Fibroblast of mammary gland (primary cell): ENCODE data around the gene NBEA.
"Not testable (repeated sequence)": the region's sequence is repeated elsewhere in the genome, so short reads cannot be mapped to it uniquely, and the experiment has no call there.

ENCODE experiments used
- DNase-seq: peaks from one replicate; pipeline ENCODE4 v3.0.0-alpha.2; 2010; ENCODE audit warnings: low read depth
- H3K4me3 ChIP-seq: 2 replicates; pipeline ENCODE4 v1.5.1; 2011; ENCODE audit warnings: low read depth, mild to moderate bottlenecking, low read length, moderate library complexity; ENCODE audit not compliant: control insufficient read depth
- CTCF ChIP-seq: conservative IDR thresholded peaks from 2 replicates; pipeline ENCODE4 v1.5.1; 2011; ENCODE audit warnings: low read depth, low read length, inconsistent platforms; ENCODE audit not compliant: control insufficient read depth, insufficient read depth

NBEA gene

DNA sequence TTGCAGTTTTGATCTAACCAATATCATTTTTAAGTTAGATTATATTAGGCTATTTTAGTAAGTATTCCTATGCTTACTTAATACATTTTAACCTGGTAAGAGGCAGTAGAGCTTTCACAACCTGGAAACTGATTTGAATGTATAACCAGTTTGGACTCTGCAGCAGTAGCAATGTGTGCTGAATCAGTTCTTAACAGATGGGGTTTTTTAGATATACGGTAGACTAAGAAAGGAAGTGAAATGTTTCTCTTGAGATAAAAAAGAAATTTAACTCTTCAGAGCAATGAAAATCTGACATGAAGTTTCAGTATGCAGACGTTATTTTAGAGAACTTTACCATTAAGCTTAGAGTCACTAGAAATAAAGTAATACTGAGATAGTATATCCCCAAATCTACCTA lies 2.7 kb downstream of the NBEA start:
- DNase-seq = no peak

GRCh38 chr13:34951528-34951927 lies 9.5 kb downstream of the NBEA start:
- TF ChIP-seq CTCF = no peak
- H3K4me3 ChIP-seq = no peak overlapping the region
- DNase-seq = no peak

More for the DNA sequence above, 2.7 kb downstream of the NBEA start:
- H3K4me3 ChIP-seq = no peak overlapping the region
- TF ChIP-seq CTCF = no peak

GRCh38 chr13:34959489-34959888 lies 17.4 kb downstream of the NBEA start:
- TF ChIP-seq CTCF = no peak
- no peak overlapping the region for H3K4me3 ChIP-seq
- no peak for DNase-seq

GRCh38 chr13:34964558-34964957 lies 22.5 kb downstream of the NBEA start:
- DNase-seq = no peak
- TF ChIP-seq CTCF = no peak
- H3K4me3 ChIP-seq = no peak overlapping the region

GRCh38 chr13:34967851-34968562 lies 25.9 kb downstream of the NBEA start:
- no peak for DNase-seq
- no peak overlapping the region for H3K4me3 ChIP-seq
- TF ChIP-seq CTCF = no peak

- not testable (repeated sequence) for H3K4me3 ChIP-seq, DNase-seq
These were observed 27.5 kb downstream of the NBEA start for GRCh38 chr13:34969539-34969938.

- TF ChIP-seq CTCF = no peak
- no peak overlapping the region for H3K4me3 ChIP-seq
- DNase-seq = no peak
These were observed 28.9 kb downstream of the NBEA start for GRCh38 chr13:34970961-34971360.
